ENCODE results near the gene TEX13C. TPM values are rescaled to one million over a fixed set of nuclear protein-coding genes. Genes with fewer than 3 reads are reported as not detected.
"Not testable (repeated sequence)": the region's sequence is repeated elsewhere in the genome, so short reads cannot be mapped to it uniquely, and the experiment has no call there.

Gene TEX13C
- not detected for total RNA-seq

DNA sequence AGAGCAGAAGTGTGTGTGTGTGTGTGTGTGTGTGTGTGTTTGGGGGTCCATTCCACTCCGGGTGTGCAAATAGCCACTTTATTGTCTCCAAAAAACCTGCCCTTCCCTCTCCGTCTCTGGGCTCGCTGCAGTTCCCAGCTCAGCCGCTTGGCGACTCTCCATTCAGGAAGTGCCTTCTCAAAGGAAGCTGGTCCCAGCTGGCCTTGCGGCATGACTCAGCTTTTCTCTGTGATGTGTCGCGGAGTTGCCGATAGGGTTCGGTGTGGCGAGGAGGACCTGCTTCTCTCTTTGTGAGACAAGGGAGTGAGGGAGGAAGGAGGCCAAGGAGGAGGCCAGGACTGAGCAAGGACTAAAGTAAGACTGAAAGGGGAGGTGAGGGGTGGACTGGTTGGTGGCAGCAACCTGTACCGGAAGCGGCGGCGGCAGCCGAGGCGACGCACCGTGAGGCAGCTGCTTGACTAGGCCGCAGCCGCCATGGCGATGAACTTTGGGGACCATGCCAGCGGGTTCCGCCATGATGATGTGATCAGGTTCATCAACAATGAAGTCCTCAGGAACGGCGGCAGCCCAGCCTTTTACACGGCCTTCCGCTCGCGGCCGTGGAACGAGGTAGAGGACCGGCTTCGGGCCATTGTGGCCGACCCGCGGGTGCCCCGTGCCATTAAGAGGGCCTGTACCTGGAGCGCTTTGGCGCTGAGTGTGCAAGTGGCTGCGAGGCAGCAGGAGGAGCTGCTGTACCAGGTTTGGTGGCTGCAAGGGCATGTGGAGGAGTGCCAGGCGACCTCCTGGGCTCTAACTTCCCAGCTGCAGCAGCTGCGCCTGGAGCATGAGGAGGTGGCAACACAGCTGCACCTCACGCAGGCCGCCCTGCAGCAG lies at the start of gene TEX13C:
Gene TEX13C (plus strand): TSS at position 226 of the 876 bp plus-strand sequence. CDS start 249 bp downstream, at position 475.
- DNase-seq (ENCODE audit: low spot score) (no peak), ATAC-seq (no peak)
- intact Hi-C loops (cut with DNase I), result no loop called here

DNA sequence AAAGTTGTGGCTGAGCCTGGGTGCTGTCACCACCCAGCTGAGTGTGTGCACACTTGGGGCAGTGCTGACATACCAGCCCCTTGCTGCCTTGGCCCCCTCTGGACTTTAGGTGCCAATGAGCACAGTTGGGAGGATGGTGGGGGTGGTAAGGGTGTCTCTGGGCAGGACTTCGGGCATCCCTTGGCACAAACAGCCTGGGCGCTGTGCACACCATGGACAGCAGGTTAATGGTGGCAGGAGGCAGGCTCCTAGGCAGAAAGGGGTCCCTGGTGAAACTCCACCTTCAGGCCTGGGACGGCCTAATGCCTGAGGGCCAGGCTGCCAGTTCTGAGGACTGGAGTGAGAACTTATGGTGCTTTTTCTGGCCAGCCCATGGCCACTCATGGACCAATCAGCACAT lies 32.4 kb upstream of the TEX13C start:
- DNase-seq (ENCODE audit: low spot score) (no peak), ATAC-seq (no peak)
- intact Hi-C loops (cut with DNase I), result no loop called here

DNA sequence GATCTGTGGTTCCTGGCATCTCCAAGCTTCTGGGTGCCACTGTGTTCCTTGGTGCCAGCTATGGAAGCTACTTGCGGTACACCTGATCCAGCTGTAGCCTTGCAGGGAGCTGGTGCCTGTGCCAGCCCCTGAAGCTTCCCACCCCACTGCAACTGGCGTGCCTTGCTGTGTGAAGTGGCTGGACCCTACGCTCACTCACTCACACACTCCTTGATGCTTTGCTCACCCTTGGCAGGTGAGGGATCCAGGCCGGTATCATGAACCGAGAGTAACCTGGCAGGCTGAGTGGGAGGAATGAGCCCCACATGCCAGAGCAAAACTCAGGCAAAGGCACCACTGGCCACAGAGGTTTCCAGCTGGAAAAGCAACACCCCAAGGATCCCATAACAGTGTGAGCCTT lies 31.3 kb upstream of the TEX13C start:
- DNase-seq (ENCODE audit: low spot score) (no peak), ATAC-seq (no peak)
- intact Hi-C loops (cut with DNase I), result no loop called here

DNA sequence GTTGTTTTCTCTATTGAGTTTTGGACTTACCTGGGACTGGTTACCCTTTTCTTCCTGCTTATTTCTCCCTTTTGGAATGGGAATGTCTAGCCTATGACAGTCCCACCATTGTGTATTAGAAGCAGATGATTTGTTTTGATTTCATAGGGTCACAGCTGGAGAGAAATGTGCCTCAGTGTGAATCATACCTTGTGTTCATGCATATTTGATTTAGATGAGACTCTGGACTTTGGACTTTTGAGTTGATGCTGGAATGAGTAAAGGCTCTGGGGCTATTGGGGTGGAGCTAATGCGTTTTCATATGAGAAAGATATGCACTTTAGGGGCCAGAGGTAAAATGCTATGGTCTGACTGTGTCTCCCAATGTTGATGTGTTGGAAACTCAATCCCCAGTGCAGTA lies 30.5 kb upstream of the TEX13C start:
- ATAC-seq (no peak), DNase-seq (ENCODE audit: low spot score) (no peak)
- intact Hi-C loops (cut with DNase I), result no loop called here

- DNase-seq (ENCODE audit: low spot score) (no peak), ATAC-seq (no peak)
- intact Hi-C loops (cut with DNase I), result no loop called here
Observed at GRCh38 chrX:125289920-125290319, 29.8 kb upstream of the TEX13C start.

DNA sequence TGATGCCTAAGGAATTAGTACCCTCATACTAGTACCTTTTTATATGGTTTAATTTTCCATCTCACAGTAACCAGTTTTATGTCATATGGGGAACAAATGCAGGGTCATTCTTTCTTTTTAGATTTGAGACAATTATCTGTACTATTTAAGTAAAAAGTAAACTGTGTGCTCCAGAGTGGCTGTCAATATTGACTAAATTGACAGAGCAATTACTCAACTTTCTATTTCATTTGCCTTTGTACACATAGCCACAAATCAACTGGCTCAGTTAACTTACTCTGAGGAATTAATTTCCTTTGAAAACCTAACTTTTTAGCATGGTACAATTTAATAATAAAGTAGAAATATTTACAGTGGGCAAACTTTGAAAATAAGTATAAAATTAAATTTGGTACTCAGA lies 28.5 kb upstream of the TEX13C start:
- intact Hi-C loops (cut with DNase I), result no loop called here
- no peak for DNase-seq (ENCODE audit: low spot score)
- ATAC-seq, result no peak

DNA sequence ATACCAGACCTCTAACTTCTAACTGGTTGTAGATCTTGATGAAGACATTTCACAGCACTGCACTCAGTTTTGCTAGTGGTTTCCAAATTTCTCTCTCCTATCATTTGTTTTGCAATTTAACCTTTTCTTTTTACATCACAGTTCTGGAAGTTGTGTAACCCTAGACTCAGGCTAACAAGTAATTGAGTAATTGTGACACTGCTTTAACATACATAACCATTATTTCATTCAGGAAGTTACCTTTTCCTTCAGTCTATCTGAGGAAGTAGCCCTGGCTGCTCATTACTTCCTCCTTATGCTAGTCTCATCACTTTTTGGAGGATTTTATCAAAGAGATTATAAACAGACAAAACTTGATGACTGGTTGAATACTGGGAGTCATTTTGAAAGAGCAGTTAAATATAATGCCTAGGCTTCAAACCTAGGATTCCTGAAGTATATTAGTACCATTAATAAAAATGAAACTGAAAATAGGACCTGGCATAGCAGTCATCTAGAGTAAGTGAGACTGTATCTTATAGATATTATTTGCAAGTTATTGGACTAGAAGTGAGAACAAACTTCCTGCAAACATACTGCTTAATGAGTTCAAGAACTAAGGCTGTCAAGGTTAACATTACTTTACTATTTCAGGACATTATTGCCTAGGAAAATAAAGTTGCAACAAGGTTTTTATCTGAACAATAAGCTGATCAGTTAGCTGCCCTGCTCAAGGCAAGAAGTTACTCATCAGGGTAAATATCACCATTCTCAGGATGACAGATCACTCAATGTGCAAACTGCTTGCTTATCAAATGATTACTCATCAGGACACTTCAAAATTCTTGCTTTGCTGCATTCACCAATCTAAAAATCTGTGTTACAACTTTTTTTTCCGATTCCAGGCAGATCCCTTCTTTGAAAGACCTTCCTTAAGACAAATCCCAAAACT lies 25.6 kb upstream of the TEX13C start:
- intact Hi-C loops (cut with DNase I), result no loop called here
- no peak for ATAC-seq
- no peak for DNase-seq (ENCODE audit: low spot score)

DNA sequence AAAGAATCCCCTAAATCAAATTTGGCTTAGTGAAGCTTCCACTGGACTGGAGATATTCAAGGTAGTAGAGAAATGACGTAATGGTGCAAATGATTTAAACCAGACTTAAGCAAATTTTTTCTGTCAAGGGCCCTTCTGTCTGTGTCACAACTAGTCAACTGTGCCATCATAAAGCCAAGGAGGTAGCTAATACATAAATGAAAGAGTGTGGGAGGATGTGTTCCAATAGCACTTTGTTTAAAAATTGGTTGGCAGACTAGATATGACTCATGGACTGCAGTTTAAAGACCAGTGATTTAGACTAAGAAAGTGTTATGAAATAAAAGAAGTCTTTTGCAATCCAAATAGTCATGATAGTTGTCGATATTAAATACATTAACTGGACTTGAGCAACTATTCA lies 24.3 kb upstream of the TEX13C start:
- DNase-seq (ENCODE audit: low spot score) (no peak), ATAC-seq (no peak)
- intact Hi-C loops (cut with DNase I), result no loop called here

GRCh38 chrX:125298871-125299270 lies 20.8 kb upstream of the TEX13C start:
- no peak for DNase-seq (ENCODE audit: low spot score)
- intact Hi-C loops (cut with DNase I), result no loop called here
- ATAC-seq, result no peak

GRCh38 chrX:125306335-125306866 lies 13.3 kb upstream of the TEX13C start:
- no peak for ATAC-seq
- intact Hi-C loops (cut with DNase I), result no loop called here
- DNase-seq (ENCODE audit: low spot score), result no peak

DNA sequence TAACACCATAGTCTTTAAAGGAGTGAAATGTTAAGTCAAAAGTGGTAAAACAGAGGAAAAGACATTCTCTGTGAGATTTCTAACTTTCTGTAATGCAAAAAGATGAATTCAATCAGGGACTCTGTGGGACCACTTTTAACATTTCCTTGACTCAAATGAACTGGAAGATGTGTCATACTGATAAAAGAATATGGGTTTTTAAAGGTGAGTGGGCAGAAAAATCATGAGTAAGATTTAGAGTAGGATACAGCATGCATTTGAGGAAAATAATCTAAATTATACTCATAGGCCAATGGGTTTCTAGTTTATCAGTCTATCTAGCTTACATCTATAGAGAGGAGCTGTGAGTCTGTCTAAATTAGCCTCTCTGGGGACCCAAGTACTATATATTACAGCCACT lies 11.0 kb upstream of the TEX13C start:
- intact Hi-C loops (cut with DNase I), result no loop called here
- no peak for ATAC-seq
- DNase-seq (ENCODE audit: low spot score), result no peak

GRCh38 chrX:125319166-125319565 lies 505 bp upstream of the TEX13C start:
- intact Hi-C loops (cut with DNase I); DNase-seq (ENCODE audit: low spot score); ATAC-seq: not testable (repeated sequence)

DNA sequence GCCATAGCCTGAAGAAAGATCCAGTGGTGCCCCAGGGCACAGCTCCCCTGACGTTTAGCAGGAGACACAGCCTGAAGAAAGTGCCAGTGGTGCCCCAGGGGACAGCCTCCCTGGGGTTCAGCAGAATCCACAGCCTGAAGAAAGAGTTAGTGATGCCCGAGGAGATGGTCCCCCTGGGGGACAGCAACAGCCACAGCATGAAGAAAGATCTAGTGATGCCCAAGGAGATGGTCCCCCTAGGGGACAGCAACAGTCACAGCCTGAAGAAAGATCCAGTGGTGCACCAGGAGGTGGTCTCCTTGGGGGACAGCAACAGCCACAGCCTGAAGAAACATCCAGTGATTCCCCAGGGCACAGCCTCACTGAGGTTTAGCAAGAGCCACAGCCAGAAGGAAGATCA lies 2.8 kb downstream of the TEX13C start:
- intact Hi-C loops (cut with DNase I), result no loop called here
- ATAC-seq (no peak), DNase-seq (ENCODE audit: low spot score) (no peak)

DNA sequence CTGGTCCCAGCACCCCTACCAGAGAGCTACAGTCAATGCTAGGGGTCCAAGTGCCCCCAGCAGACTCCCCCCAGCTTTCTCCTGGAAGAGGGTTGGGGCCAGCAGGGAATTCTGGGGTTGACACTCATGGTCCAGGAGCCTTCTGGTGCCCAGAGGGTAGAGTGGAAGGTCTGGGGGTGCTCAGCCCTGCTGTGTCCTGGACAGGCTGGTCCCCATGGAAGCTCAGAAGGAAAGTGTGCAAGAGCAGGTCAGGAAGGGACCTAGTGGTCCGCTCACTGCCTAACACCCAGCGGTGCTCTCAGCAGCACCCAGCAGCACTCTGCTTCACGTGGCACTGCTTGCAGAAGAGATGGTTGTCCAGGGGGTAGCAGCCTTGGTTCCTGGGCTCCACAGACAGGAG lies 6.9 kb downstream of the TEX13C start:
- ATAC-seq (no peak), DNase-seq (ENCODE audit: low spot score) (no peak)
- intact Hi-C loops (cut with DNase I), result no loop called here

- ATAC-seq, result no peak
- DNase-seq (ENCODE audit: low spot score), result no peak
- intact Hi-C loops (cut with DNase I), result no loop called here
Observed at GRCh38 chrX:125327891-125328290, 8.2 kb downstream of the TEX13C start.

GRCh38 chrX:125333583-125333982 lies 13.9 kb downstream of the TEX13C start:
- ATAC-seq (no peak), DNase-seq (ENCODE audit: low spot score) (no peak)
- intact Hi-C loops (cut with DNase I), result no loop called here

GRCh38 chrX:125340490-125340889 lies 20.8 kb downstream of the TEX13C start:
- DNase-seq (ENCODE audit: low spot score), result no peak
- intact Hi-C loops (cut with DNase I), result no loop called here
- ATAC-seq, result no peak

GRCh38 chrX:125374169-125374568 lies 54.5 kb downstream of the TEX13C start:
- ATAC-seq (no peak), DNase-seq (ENCODE audit: low spot score) (no peak)
- intact Hi-C loops (cut with DNase I), result no loop called here

Measured in sciatic nerve (tissue), 2 donors.